C4-2B (cell line): ENCODE data around the gene NANP.

ENCODE experiments used
- ZFX ChIP-seq: fragments of 450-650 bp; IDR thresholded peaks from 2 replicates; pipeline ENCODE4 v1.6.1; 2017
- TF ChIP-seq, protein P1 (sequence below): fragments of 450-650 bp; conservative IDR thresholded peaks from 2 replicates; pipeline ENCODE4 v1.5.1; 2017; ENCODE audit warnings: mild to moderate bottlenecking

DNA sequence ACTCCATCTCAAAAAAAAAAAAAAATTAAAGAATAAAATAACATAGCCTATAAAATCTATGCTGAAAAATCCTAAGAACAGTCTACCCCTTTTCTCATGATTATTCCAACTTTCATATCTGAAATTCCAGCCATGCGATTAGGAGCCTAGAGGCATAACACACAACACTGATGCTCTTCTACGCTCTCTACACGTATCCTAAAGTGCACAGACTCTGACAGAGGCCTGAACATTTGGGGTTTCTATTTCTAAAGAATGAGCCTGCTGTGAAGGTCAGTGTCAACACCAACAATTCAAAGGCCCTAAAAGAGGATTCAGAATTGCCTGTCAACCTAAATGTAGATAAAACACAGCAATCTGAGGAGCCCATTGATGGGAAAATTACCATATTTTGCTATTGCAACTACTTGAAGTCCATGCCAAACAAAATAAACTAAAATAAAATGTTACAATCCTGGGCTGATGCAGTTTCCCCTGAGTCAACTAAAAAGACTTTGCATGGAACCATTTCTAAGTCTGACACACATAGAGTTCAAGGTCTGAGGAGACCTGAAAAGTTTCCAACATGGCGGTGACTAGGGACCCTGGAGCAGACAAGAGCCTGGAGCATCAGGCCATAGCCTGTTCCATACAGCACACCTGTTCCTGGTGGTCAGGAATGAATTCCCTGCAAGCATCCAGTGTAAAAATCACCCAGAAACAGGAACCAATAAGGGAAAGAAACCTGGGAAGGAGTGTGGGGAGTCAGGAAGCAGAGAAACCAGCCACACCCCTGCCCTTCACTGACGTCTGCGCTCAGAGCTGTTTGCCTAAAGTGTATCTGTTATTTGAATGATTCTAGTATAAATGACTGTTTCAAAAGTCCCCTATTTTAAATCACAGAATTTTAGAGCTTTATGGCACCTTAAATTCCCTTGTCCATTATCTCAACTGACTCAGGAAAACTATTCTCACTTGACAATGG is 50.2 kb downstream of the NANP start:
- TF ChIP-seq, protein P1, sequence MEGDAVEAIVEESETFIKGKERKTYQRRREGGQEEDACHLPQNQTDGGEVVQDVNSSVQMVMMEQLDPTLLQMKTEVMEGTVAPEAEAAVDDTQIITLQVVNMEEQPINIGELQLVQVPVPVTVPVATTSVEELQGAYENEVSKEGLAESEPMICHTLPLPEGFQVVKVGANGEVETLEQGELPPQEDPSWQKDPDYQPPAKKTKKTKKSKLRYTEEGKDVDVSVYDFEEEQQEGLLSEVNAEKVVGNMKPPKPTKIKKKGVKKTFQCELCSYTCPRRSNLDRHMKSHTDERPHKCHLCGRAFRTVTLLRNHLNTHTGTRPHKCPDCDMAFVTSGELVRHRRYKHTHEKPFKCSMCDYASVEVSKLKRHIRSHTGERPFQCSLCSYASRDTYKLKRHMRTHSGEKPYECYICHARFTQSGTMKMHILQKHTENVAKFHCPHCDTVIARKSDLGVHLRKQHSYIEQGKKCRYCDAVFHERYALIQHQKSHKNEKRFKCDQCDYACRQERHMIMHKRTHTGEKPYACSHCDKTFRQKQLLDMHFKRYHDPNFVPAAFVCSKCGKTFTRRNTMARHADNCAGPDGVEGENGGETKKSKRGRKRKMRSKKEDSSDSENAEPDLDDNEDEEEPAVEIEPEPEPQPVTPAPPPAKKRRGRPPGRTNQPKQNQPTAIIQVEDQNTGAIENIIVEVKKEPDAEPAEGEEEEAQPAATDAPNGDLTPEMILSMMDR = no peak
- TF ChIP-seq ZFX = no peak
